HG03159 (cell line): ENCODE results near the gene DNAJB2.
"Not testable (repeated sequence)": the region's sequence is repeated elsewhere in the genome, so short reads cannot be mapped to it uniquely, and the experiment has no call there.

Experiments
- ATAC-seq: cut with Tn5 transposase; IDR thresholded peaks from one replicate; pipeline ENCODE4 v1.9.1; 2021; ENCODE audit warnings: mild to moderate bottlenecking, moderate library complexity; ENCODE audit not compliant: unreplicated experiment

Gene DNAJB2

DNA sequence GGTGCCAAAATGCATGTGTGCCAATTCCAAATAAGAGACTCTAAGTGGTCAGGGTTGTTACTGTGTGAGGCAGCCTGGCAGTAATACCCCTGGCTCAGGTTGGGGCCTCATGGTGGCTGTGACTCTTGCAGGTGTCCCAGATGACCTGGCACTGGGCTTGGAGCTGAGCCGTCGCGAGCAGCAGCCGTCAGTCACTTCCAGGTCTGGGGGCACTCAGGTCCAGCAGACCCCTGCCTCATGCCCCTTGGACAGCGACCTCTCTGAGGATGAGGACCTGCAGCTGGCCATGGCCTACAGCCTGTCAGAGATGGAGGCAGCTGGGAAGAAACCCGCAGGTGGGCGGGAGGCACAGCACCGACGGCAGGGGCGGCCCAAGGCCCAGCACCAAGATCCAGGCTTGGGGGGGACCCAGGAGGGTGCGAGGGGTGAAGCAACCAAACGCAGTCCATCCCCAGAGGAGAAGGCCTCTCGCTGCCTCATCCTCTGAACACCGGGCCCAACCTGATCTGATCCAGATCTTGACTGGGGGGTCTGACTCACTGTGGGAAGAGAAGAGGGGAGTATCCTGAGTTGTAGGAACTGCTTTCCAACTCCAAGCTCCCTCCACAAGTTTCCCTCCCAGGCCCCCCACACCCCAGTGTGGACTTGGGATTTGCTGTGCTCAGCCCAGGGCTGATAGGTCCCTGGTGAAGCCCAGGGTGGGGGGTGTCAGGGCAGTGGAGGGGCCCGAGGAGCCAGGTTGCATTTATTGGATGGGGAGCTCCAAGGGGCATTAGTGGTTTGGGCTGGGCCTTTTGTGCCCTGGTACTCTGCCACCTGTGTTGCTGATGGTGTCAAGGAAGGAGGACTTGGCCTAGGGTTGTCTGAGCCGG lies 5.6 kb downstream of the DNAJB2 start:
- ATAC-seq = no peak

- ATAC-seq = no peak
Observed at GRCh38 chr2:219285373-219285735, 6.2 kb downstream of the DNAJB2 start.

DNA sequence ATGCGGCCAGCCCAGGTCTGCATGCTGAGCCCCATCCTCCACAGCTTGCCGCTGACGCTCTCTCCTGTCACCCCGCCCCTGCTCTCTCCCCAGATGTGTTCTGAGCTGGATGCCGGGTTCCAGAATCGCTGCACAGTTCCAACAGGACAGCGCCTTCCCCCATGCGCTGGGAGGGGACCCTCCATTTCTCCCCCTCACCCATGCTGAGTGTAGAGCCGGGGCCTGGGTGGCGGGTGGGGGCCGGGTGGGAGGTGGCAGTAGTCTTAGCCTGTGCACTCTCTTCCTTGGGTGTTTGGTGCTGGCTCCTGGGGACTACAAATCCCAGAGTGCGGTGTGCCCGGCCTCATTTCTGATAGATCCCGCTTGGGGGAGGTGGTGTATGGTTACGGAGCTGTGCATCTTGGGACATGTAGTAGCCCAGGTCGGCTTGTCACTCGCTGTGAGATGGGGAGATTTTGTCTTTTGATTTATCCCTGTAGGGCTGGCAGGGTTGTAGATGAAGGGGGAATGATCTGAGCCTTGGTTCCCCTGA lies 6.8 kb downstream of the DNAJB2 start:
- ATAC-seq = no peak

DNA sequence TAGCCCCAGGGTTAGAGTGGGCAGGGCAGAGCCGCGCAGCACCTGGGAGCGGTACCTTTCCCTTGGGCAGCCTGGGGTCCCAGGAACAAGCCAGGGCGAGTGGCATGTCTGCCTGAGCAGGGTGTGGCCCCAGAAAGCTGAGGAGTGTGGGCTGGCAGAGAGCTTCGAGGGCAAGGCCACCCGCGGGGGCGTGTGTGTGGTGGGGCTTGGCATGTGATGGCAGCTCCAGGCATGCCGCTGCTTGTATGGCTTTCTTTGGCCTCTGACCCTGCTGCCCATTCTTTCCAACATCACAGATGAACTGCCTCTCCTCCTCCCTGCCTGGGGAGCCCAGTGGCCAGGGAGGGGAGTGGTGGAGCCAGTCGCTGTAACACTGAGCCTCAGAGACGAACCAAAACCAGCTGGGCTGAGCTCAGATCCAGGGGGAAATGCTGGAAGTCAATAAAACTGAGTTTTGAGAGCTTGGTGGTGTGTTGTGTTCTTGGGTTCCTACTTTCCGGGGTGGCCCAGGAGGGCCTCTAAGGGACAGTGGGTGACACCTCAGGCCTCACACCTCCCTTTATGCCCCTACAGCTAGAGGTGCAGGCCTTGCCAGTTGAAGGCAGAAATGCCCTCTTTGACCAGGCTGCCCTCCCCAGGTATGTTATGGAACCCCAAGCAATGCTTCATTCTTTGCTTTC lies 7.4 kb downstream of the DNAJB2 start:
- no peak for ATAC-seq

- not testable (repeated sequence) for ATAC-seq
Observed at GRCh38 chr2:219287116-219287440, 7.9 kb downstream of the DNAJB2 start.

- ATAC-seq = no peak
Observed at GRCh38 chr2:219287580-219288265, 8.6 kb downstream of the DNAJB2 start.

DNA sequence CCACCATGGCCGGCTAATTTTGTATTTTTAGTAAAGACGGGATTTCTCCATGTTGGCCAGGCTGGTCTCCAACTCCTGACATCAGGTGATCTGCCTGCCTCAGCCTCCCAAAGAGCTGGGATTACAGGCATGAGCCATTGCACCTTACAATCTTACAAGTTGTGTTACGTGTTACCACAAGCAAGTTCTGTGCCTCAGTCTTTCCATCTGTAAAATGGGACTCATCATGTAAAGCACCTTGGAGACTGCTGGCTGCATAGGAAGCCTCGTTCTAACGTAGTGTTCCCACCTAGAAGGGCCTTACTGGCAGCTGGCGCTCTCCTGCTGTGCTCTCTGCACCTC lies 10.0 kb downstream of the DNAJB2 start:
- no peak for ATAC-seq

DNA sequence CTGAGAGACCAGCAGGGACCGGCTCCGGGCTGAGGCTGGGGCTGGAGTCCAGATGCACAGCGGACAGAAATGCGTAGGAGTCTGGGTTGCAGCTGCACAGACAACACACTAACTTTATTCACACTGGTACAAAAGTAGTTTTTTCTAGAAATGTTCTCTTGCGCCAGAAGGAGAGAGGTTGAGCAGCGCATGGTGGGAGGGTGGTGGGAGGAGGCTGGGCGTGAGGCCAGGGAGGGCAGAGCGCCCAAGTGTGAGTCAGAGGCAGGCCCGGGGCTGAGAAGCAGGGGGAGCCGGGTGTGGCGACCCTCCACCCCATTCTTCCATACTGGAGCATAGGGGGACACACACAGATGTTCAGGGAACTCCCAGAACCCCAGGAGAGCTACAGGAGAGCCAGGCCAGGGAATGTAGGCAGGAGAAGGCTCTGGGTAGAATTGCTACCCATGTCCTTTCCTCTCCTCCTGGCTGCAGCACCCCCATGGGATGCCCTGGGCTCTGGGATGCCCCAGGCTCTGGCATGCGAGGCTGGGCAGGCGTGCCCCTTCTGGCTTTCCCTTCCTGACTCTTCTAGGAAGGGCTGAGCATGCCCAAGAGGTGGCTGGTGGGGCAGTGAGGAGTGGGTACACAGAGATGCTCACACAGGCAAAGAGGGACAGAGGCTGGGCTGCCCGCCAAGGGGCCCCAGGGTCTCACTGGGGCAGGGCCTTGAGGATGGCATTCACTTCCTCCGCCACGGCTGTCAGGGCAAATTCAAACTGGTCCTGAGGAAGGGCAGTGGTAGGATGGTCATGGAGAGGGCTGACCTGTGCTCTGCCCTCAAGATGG lies 10.6 kb downstream of the DNAJB2 start:
- no peak for ATAC-seq

DNA sequence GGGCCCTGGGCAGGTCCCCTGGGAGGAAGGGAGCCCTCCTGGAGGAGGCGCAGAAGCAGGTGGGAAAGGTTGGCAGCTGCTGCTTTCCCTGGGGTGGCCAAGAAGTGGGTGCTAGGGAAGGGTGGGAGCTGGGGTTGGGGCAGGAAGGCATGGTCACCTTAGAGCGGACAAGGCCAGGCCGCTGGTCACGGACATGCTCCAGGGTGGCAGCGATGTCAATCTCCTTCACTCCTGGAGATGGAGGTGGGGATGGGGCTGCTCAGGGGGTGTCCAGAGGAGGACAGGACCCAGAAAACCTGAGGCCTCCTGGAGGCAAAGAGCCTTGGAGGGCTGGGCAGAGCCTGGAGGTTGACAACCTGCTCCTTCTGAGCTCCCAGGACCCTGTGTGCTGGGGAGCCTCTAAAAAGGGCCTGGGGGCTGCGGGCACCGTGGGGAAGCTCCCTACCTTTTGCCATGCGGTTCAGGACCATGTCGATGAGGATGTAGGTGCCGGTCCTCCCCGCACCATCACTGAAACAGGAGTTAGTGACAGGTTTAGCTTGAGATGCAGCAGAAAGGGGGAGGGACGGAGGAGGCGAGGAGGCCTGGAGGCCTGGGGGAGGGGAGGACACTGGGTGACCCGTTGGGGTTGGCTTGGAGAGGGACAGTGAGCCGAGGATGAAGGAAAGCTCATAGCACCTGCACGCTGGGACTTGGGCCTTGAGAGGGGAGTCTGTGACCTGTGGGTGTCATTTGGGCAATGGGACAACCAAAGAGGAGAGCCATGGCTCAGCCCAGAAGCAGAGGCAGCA lies 11.4 kb downstream of the DNAJB2 start:
- ATAC-seq = no peak

DNA sequence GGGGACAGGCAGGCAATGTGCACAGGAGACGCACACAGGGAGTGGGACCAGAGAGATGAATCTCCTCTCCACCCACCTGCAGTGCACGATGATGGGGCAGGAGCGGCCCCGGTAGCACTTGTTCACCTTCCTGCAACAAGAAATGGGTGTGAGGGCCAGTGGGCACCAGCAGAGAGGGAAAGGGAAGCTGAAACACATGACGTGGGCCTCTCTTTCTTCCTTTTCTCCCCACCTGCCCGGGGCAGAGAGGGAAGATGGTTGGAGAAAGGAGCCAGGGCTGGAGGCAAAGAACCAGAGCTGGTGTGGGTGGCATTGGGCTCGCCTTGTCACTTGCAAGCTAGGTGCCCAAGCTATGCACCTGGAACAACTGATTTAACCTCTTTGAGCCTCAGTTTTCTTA lies 12.2 kb downstream of the DNAJB2 start:
- no peak for ATAC-seq

DNA sequence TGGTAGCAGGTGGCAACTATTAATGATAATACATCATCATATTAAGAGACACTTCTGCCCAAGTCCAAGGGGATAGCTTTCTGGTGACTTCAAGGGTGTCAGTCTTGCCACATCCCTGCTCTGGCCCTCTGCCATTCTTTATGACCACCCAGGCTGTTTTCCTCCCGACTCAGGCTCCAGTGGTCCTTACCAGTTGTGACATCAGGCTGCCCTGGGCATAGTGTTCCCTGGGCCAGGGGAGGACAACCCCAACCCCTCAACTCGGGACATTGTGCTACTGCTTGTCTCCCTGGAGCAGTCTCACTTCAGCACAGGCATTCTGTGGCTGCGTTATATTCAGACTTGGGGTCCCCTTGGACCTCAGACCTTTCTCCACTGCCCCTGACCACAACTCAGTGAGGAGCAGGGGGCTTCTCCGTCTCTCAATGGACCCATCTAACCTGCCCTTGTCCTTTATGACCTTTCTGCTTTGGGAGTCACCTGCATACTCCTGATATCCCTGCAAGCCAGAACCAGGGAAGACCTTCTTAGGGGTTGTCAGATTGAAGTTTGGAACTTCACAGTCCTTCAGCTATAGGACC lies 12.8 kb downstream of the DNAJB2 start:
- ATAC-seq = no peak

DNA sequence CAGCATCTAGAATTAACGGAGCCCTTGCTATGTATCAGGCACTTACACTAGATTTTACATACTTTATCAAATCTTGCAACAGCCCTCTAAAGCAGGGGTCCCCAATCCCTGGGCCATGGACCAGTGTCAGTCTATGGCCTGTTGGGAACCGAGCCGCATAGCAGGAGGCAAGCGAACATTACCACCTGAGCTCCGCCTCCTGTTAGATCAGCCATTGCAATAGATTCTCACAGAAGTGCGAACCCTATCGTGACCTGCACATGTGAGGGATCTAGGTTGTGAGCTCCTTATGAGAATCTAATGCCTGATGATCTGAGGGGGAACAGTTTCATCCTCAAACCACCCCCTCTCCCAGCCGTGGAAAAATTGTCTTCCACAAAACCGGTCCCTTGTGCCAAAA lies 13.4 kb downstream of the DNAJB2 start:
- no peak for ATAC-seq

DNA sequence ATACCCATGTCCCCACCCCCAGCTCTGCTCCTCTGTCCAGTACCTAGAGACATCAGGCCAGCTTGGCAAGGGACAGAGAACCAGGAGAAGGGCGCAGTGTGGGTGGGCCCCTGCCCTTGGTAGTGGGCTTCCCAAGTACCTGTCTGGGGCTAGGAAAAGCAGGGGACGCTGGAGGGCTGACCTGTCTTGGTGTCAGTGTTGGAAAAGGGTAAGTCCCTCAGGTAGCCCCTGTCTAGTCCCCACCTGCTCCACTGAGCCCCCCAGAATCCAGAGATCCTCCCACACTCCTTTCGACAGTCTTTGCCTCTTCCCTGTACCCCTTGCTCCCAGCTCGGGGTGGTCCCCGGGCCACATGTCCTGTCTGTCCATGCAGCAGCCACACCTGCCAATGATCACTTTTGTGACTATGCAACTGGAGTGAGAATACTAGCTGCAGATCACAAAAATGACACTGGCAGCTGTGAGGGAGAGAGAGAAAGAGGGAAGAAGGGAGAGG lies 14.6 kb downstream of the DNAJB2 start:
- no peak for ATAC-seq

- ATAC-seq = peak; percentile 90
Observed at GRCh38 chr2:219294356-219295351, 15.5 kb downstream of the DNAJB2 start.

GRCh38 chr2:219296142-219296541 lies 17.0 kb downstream of the DNAJB2 start:
- ATAC-seq = no peak

DNA sequence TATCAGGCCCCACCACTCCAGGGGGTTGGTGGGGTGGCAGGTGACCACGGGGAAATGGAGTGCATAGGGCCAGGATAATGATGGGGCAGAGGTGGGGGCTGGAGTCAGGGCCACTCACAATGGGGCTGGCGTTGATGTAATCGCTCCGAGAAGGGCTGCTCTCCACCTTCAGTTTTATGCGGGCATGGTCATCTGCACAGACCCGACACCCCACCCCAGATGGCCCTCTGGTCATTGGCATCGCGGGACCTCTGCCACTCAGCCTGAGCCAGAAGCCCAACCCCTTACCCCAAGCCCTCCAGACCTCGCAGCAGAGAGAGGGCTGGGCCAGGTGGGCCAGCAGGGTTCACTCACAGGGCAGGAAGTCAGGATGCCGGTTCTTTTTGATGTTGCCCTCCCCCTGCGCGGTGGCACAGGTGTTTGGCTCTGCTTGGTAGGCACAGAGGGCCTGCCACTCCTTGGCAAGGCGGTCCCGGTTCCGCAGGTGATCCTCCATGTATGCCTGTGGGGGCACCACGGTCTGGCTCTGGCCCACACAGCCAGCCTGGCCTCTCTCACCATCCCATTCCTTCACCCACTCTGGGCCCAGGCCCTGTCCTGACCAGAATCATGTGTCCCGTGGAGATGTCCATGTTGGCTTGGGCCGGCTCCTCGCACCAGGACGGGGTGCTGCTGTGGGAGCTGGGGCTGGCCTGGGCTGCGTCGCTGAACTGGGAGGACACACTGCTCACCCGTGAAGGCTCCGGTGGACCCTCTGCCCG lies 17.6 kb downstream of the DNAJB2 start:
- ATAC-seq = no peak

DNA sequence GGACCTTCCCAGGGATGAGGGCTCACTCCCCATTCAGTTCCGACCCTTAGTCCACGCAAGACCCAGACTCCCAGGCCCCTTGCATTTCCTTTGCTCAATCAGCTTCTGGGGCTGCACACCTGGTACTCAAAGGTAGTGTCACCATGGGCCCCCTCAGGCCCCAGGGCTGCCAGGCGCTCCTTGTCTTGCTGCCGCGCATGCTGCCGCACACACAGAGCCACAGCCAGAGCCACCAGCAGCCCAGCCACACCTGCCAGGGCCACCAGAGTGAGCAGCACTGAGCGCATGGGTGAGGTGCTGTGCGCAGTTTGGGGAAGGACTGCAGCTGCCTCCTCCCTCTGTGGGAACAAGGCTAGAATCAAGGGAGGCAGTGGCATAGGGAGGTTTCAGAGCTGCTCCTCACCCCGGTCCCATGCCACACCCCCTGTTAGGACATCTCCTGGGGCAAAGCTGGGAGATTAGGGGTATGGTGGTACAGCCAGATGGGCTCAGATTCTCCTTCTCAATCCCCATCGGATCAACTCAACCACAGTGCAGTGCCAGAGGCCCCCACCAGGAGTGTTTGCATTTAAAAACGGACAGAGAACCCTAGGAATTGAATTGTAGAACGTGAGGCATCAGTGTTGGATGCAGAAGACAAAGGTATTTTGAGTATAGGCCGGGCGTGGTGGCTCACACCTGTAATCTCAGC lies 18.7 kb downstream of the DNAJB2 start:
- no peak for ATAC-seq
